Activated CD4-positive, alpha-beta T cell treated with anti-CD3 and anti-CD28 coated beads, Interleukin-2, amount 50 U/mL, for 16 hours (primary cell): Measurements from ENCODE around the gene UNC13A.

Source experiments
- DNase-seq: peaks from one replicate; pipeline ENCODE4 v3.0.0-alpha.2; 2020

The UNC13A gene

GRCh38 chr19:17624314-17624991 is 63.7 kb downstream of the UNC13A start:
- DNase-seq, result no peak

DNA sequence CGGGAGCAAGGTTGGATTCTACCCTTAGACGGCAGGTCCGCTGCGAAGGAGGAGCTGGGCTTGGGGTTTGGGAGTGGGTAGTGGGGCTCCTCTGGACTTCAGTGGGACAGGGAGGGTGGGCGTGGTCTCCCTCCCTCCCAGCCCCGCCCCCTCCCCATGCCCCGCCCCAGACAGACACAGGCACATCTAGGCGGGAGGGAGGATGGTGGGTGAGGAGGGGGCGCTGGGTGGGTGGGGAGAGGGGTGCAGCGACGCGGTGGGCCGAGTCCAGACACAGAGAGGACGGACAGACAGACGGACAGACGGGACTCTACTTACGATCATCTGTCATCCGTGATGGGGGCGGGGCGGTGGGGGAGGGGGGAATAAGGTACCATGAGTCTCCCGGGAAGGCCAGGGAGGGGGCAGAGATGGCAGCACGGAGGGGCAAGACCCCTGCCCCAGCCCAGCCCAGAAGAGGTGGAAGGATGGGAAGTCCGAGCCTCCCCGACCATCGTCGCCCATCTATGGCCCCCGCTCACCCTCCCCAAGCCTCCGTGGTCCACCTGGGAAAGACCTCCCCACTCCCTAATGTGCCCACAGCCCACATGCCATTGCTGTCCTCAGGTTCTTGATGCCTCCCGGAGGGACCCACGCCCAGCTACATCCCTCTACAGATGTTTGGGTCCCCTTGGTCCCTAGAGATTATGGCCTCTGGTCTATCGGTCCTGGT is 64.8 kb downstream of the UNC13A start:
- no peak for DNase-seq

DNA sequence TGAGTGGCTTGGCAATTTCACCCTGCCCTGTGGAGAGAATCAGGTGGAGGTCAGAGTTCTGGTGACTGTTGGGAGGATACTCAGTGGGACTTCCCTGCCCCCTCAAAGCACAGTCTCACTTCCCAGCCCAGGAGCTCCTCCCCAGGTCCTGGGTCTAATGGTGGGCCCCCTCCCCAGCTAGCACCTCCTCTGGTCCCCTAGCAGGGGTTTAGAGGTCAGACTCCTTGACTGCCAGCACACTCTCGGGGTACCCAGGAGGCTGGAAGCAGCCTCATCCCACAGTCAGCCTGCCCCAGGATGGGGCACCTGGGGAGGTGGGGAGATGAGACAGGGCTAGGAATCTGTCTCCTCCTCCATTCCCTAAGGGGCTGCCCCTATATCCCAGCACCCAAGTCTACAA is 67.5 kb downstream of the UNC13A start:
- no peak for DNase-seq

DNA sequence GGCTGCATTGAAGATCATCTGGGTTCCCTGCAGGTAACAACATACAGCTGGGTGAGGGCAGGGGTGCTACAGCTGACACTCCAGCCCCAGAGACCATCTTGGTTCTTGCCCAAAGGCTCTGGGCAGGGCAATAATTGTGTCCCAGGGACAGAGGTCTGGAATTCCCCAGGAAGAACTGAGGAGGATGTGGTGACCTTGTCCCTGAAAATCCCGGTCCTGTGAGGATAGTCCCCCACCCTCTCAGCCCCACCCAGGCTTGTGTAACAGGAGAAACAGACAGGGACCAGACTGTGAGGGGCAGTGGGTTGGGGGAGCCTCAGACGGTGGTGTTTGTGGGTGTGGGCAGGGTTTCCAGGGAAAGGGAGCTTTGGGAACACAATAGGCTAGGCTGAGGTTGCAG is 69.2 kb downstream of the UNC13A start:
- DNase-seq, result no peak

- DNase-seq, result no peak
Measured at GRCh38 chr19:17618281-17618903, 69.8 kb downstream of the UNC13A start.

- DNase-seq, result no peak
Measured at GRCh38 chr19:17617807-17618192, 70.4 kb downstream of the UNC13A start.

- DNase-seq, result no peak
Measured at GRCh38 chr19:17616961-17617806, 71.0 kb downstream of the UNC13A start.

GRCh38 chr19:17616686-17616960 is 71.5 kb downstream of the UNC13A start:
- no peak for DNase-seq

- no peak for DNase-seq
Measured at GRCh38 chr19:17615889-17616685, 72.1 kb downstream of the UNC13A start.

- no peak for DNase-seq
Measured at GRCh38 chr19:17614476-17614875, 73.7 kb downstream of the UNC13A start.

DNA sequence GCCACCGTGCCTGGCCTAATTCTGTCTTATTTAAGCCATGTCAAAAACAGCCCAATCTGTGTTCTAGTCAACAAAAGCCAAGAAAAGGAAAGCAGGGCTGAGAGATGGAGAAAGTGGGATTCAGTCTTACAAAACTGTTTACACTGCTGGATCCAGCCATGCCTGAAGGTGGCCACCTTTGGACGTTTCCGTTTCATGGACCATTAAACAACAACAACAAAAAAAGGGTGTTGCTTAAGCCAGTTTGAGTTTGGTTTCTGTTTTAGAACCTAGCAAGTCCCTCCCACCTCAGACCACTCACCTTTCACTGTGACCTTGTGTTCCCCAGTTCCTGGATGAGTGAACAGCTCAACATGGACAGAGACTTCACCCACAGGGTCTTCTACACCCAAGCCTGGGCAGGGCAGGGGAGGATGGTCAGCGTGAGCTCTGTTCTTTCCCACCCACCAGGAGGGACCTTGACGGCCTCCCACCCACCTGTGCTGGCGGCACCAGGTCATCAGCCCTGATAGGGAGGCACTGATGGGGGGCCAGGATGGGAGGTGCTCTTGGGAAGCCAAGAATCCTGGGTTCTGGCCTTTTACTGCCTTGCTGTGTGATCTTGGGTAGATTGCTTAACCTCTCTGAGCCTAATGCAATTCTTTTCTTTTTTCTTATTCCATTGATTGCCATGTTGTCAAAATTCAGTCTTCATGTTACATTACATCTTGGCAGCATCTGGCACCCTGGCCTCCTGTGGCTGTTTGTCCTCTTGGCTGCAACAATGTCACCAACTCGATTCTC is 76.5 kb downstream of the UNC13A start:
- no peak for DNase-seq

DNA sequence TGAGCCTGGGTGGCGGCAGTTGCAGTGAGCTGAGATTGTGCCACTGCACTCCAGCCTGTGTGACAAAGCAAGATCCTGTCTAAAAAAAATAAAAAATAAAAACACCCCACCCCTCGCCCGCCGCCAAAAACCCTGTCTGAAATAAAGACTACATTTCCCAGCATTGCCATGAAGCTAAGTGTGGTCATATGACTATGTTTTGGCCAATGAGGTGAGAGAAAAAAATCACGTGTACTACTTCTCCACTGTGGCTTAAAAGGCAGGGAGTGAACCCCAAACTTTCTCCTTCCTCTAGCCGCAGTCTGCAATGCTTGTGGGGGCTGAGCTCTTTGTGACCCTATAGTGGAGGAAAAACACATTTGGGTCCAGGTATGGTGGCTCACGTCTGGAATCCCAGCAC is 77.8 kb downstream of the UNC13A start:
- peak; percentile 23 for DNase-seq

DNA sequence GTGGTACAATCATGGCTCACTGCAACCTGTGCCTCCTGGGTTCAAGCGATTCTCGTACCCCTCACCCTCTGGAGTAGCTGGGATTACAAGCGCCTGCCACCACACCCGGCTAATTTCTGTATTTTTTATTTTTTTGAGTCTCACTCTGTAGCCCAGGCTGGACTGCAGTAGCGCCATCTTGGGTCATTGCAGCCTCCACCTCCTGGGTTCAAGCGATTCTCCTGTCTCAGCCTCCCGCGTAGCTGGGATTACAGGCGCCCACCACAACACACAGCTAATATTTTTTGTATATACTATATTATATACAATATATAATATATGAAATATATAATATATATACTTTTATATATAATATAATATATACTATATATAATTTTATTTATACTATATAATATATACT is 80.2 kb downstream of the UNC13A start:
- no peak for DNase-seq

DNA sequence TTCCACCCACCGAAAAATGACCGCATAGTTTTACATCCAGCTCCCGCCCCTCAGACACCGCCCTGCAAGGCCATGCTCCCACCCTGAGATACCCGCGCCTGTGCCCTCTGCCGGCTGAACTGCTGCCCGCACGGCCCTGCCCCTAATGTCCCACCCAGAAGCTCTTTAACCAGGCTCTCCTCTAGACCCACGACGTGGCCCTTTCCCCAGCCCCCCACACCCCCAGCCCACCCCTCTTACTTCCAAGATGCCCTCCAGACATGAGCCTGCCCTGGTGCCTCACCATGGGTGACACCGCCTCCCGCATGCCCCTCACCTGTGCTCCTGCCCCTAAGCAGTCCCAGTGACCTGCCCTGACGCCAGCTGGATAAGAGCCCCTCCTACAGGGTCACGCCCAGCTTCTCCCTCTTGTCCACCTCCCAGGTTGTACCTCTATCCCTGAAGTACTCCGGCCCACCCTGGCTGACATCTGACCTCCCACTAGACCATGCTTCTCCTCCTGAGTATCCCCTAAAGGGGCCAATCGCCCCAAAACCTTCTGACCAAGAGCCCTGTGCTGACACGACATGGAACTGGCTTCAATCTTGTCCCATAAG is 81.5 kb downstream of the UNC13A start:
- no peak for DNase-seq

DNA sequence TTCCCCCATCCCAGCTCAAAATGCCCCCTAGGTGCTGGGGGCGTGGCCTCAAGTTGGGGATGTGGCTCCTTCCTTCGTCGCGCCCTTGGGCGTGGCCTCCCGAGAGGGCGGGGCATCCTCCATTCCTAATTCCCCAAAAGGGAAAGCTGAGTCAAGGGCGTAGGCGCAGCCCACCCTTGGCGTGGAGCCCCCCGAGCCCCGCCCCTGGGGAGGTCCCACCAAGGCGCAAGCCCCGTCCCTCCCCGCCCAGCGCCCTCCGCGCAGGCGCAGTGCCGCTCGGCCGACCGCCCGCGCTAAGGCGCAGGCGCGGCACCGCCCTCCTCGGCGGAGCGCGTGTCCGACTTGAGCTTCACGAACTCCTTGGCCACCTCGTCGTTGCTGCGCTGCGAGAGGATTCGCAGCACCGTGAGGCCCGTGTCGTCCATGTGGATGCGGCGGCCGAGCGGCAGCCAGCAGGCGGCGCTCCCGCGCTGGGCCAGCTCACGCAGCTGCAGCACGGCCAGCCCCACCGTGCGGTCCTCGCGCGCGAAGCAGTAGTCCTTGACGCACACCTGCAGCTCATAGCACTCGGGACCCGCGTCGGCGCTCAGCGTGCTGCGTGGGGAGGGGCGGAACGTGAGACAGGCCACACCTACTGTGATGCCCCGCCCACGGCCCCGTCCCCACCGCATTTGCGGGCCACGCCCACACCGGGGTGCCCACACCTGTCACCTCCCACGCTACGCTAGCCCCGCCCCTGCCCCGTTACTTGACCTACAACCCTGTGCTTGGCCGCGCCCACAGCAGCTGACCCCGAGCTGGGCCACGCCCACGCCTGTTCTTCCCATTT is 82.2 kb downstream of the UNC13A start:
- peak; percentile 80 for DNase-seq

- no peak for DNase-seq
Measured at GRCh38 chr19:17605117-17605516, 83.0 kb downstream of the UNC13A start.

DNA sequence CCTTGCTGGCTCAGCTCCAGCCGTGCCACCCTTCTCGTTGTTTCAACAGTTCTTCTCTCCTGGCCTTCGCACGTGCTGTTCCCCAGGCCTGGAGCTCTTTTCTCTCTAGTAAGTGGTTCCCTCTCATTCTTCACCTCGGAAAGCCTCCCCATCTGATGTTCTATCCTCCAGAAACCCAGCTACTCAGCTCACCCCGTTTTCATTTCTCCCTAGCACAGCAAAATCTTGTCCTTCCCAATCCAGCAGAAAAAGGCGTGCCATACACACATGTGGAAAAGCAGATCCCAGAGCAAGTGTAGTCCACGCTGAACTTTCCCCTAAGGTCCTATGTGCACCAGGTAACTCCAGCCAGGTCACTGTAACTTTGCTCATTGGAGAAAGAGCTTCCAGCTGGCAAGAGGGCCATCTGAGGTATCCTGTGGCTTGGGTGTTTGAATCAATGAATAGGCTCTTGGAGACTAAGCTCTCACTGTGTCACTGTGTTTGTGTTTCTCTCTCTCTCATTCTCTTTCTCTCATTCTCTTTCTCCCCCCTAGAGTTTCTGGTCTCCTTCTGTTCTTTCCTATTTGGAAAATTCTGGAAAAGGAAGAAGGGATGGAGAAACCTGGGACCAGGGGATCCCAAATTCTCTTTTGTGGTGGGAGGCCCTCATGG is 83.7 kb downstream of the UNC13A start:
- no peak for DNase-seq

DNA sequence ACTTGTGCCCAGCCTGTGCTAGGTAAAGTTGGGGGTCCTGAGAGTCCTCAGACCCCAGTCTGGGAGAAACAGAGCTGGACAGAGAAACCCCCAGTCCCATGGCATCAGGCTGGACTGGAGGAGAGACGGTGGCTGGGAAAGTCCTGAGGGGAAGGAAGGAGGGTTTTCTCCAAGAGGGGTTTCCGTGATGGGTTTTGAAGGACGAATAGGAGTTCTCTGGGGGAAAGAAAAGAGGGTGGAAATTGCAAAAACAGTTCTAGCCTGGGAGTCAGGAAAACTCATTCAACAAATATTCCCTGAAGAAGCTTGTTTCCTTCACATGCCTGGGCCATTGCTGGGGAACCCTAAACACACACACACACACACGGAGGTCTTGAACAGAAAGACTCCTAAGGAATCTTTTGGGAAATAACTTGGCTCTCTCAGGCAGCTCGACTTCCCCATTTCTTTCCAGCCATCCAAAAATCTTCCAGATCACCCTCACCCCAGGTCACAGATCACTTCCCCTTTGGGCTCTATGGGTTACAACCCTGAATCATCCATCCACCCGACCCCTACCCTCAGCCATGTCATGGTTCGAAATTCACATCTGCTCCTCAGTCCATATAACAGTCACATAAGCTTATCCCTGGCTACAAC is 85.2 kb downstream of the UNC13A start:
- DNase-seq, result no peak

DNA sequence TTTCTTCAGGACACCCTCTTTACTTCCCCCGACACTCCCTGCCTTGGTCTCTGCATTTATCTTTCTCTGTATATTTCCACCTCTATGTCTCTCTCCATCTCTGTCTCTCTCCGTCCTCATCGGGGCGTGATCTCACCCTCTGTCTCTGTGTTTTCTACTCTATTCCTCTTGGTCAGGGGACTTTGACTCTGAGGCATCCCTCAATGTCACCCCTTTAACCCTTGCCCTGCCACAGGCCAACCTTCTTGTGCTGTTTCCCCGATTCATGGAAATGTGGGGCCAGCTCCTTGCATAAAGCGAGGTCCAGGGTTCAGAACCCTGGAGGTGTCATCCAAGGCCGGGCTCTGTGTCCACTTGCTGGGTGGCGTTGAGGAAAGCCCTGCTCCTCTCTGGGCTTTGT is 85.9 kb downstream of the UNC13A start:
- DNase-seq, result no peak

GRCh38 chr19:17601683-17602082 is 86.5 kb downstream of the UNC13A start:
- no peak for DNase-seq
